DND-41 (cell line): Measurements from ENCODE around the gene CHD1L.

Experiments
- EZH2 ChIP-seq: IDR thresholded peaks from 3 replicates; pipeline ENCODE4 v1.6.1; 2012; ENCODE audit warnings: borderline replicate concordance, low read depth, mild to moderate bottlenecking, moderate library complexity, low read length, inconsistent platforms; ENCODE audit not compliant: severe bottlenecking
- TF ChIP-seq, protein P1 (sequence below): IDR thresholded peaks from 2 replicates; pipeline ENCODE4 v1.5.1; 2012; ENCODE audit warnings: borderline replicate concordance, low read length, moderate library complexity, mild to moderate bottlenecking; ENCODE audit not compliant: poor library complexity, severe bottlenecking; ENCODE audit errors: extremely low read depth

GRCh38 chr1:147202576-147202975 lies 39.9 kb upstream of the CHD1L start:
- TF ChIP-seq, protein P1, sequence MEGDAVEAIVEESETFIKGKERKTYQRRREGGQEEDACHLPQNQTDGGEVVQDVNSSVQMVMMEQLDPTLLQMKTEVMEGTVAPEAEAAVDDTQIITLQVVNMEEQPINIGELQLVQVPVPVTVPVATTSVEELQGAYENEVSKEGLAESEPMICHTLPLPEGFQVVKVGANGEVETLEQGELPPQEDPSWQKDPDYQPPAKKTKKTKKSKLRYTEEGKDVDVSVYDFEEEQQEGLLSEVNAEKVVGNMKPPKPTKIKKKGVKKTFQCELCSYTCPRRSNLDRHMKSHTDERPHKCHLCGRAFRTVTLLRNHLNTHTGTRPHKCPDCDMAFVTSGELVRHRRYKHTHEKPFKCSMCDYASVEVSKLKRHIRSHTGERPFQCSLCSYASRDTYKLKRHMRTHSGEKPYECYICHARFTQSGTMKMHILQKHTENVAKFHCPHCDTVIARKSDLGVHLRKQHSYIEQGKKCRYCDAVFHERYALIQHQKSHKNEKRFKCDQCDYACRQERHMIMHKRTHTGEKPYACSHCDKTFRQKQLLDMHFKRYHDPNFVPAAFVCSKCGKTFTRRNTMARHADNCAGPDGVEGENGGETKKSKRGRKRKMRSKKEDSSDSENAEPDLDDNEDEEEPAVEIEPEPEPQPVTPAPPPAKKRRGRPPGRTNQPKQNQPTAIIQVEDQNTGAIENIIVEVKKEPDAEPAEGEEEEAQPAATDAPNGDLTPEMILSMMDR, result no peak
- no peak for TF ChIP-seq EZH2
